NCI-H128 (cell line): Measurements from ENCODE around the gene ZFP69.
"Not testable (repeated sequence)": the region's sequence is repeated elsewhere in the genome, so short reads cannot be mapped to it uniquely, and the experiment has no call there.

Experiments used
- DNase-seq: peaks from one replicate; lab custom pipeline; 2025; ENCODE audit not compliant: unreplicated experiment; lab: John Stamatoyannopoulos, UW

Gene ZFP69

GRCh38 chr1:40476924-40477677 lies at the start of gene ZFP69:
ZFP69 (plus strand) TSS chr1:40477290; CDS start chr1:40479362, 2,072 bp downstream.
- DNase-seq = peak; percentile 54

GRCh38 chr1:40431385-40431784 lies 45.7 kb upstream of the ZFP69 start:
- no peak for DNase-seq

- DNase-seq = no peak
Observed at GRCh38 chr1:40432644-40433390, 44.3 kb upstream of the ZFP69 start.

GRCh38 chr1:40435471-40435870 lies 41.6 kb upstream of the ZFP69 start:
- no peak for DNase-seq

GRCh38 chr1:40435876-40436275 lies 41.2 kb upstream of the ZFP69 start:
- DNase-seq = no peak

- DNase-seq = no peak
Observed at GRCh38 chr1:40438391-40439015, 38.6 kb upstream of the ZFP69 start.

GRCh38 chr1:40439247-40439646 lies 37.8 kb upstream of the ZFP69 start:
- no peak for DNase-seq

GRCh38 chr1:40449684-40450494 lies 27.2 kb upstream of the ZFP69 start, which contains the start of gene ZFP69B:
ZFP69B (plus strand) TSS chr1:40450476; CDS start chr1:40450962, 486 bp downstream.
- DNase-seq = peak; percentile 94

- DNase-seq = no peak
Observed at GRCh38 chr1:40450495-40451237, 26.4 kb upstream of the ZFP69 start.

GRCh38 chr1:40451238-40451585 lies 25.9 kb upstream of the ZFP69 start:
- DNase-seq = no peak

GRCh38 chr1:40454873-40455272 lies 22.2 kb upstream of the ZFP69 start:
- no peak for DNase-seq

GRCh38 chr1:40462956-40463590 lies 14.0 kb upstream of the ZFP69 start:
- DNase-seq = no peak

GRCh38 chr1:40469327-40469726 lies 7.8 kb upstream of the ZFP69 start:
- DNase-seq = no peak

- DNase-seq = no peak
Observed at GRCh38 chr1:40475268-40475667, 1.8 kb upstream of the ZFP69 start.

- no peak for DNase-seq
Observed at GRCh38 chr1:40477678-40478053, 576 bp downstream of the ZFP69 start.

- no peak for DNase-seq
Observed at GRCh38 chr1:40478276-40478675, 1.2 kb downstream of the ZFP69 start.

GRCh38 chr1:40479156-40479555 lies 2.1 kb downstream of the ZFP69 start:
- DNase-seq = no peak

GRCh38 chr1:40495315-40495903 lies 18.3 kb downstream of the ZFP69 start:
- no peak for DNase-seq

GRCh38 chr1:40502651-40503050 lies 25.6 kb downstream of the ZFP69 start:
- not testable (repeated sequence) for DNase-seq

- DNase-seq = no peak
Observed at GRCh38 chr1:40507973-40508372, 30.9 kb downstream of the ZFP69 start.
